HEK293 (cell line): ENCODE measurements around the gene CALHM2.

Source experiments
- CTCF ChIA-PET: fragments of 350-600 bp; formaldehyde crosslinking; extraction: SDS; loops from one replicate; lab custom pipeline; 2021; ENCODE audit warnings: antibody characterized with exemption; lab: Yijun Ruan, JAX
- POLR2A ChIA-PET: fragments of 300-600 bp; formaldehyde crosslinking; extraction: SDS; loops from one replicate; lab custom pipeline; 2020; ENCODE audit warnings: antibody characterized with exemption, inconsistent platforms; lab: Yijun Ruan, JAX
- H3K27ac ChIP-seq: fragments of 200-500 bp; sonication (Bioruptor generic); 2 replicates; pipeline ENCODE4 v1.5.1; 2014; ENCODE audit warnings: low read depth, low read length, control low read depth, inconsistent platforms; ENCODE audit errors: extremely low read depth
- H3K36me3 ChIP-seq, 2 experiments: fragments of 200-500 bp in 1 of 2; sonication (Bioruptor generic) in 1 of 2; 1 replicate in 1 of 2; 2 replicates in 1 of 2; pipeline ENCODE4 v1.5.1; 2014 to 2017; ENCODE audit warnings: inconsistent platforms in 2 of 2, low read length in 2 of 2; ENCODE audit not compliant: control insufficient read depth in 2 of 2, insufficient read depth in 1 of 2
- H3K4me1 ChIP-seq: fragments of 200-500 bp; sonication (Bioruptor generic); 2 replicates; pipeline ENCODE4 v1.5.1; 2014; ENCODE audit warnings: mild to moderate bottlenecking, low read length, inconsistent platforms; ENCODE audit not compliant: control insufficient read depth, insufficient read depth
- H3K4me3 ChIP-seq: 2 replicates; pipeline ENCODE4 v1.5.1; 2011; ENCODE audit warnings: low read depth, mild to moderate bottlenecking, control low read depth, low read length, moderate library complexity
- H3K9me3 ChIP-seq: fragments of 200-500 bp; sonication (Bioruptor generic); 2 replicates; pipeline ENCODE4 v1.5.1; 2014; ENCODE audit warnings: low read depth, low read length, inconsistent platforms; ENCODE audit not compliant: control insufficient read depth, insufficient read depth
- GLI4 ChIP-seq: fragments of 450-650 bp; formaldehyde crosslinking; IDR thresholded peaks from 2 replicates; pipeline ENCODE4 v1.5.1; 2016; ENCODE audit warnings: missing biosample characterization, missing genetic modification characterization
- IKZF3 ChIP-seq: fragments of 450-650 bp; IDR thresholded peaks from 2 replicates; pipeline ENCODE4 v1.5.0; 2018; ENCODE audit warnings: missing biosample characterization, mild to moderate bottlenecking, missing genetic modification characterization, moderate library complexity
- KLF10 ChIP-seq: fragments of 450-650 bp; IDR thresholded peaks from 2 replicates; pipeline ENCODE4 v1.5.1; 2018; ENCODE audit warnings: missing biosample characterization, mild to moderate bottlenecking, missing genetic modification characterization
- KLF7 ChIP-seq: fragments of 450-650 bp; formaldehyde crosslinking; IDR thresholded peaks from 2 replicates; pipeline ENCODE4 v1.5.1; 2016; ENCODE audit warnings: missing biosample characterization, missing genetic modification characterization, borderline replicate concordance
- MZF1 ChIP-seq: fragments of 450-650 bp; formaldehyde crosslinking; IDR thresholded peaks from 2 replicates; pipeline ENCODE4 v1.5.1; 2017; ENCODE audit warnings: missing biosample characterization, missing genetic modification characterization, borderline replicate concordance
- OSR2 ChIP-seq: fragments of 450-650 bp; formaldehyde crosslinking; IDR thresholded peaks from 2 replicates; pipeline ENCODE4 v1.5.1; 2016; ENCODE audit warnings: missing biosample characterization, missing genetic modification characterization
- WT1 ChIP-seq: fragments of 450-650 bp; formaldehyde crosslinking; IDR thresholded peaks from 2 replicates; pipeline ENCODE4 v1.5.1; 2016; ENCODE audit warnings: missing biosample characterization, missing genetic modification characterization
- ZBTB1 ChIP-seq: fragments of 450-650 bp; formaldehyde crosslinking; IDR thresholded peaks from 2 replicates; pipeline ENCODE4 v1.5.1; 2016; ENCODE audit warnings: missing biosample characterization, missing genetic modification characterization
- ZBTB17 ChIP-seq: fragments of 450-650 bp; formaldehyde crosslinking; IDR thresholded peaks from 2 replicates; pipeline ENCODE4 v1.5.1; 2016; ENCODE audit warnings: missing biosample characterization, missing genetic modification characterization
- ZFP3 ChIP-seq: fragments of 450-650 bp; formaldehyde crosslinking; IDR thresholded peaks from 2 replicates; pipeline ENCODE4 v1.5.1; 2016; ENCODE audit warnings: low read depth, missing biosample characterization, missing genetic modification characterization
- ZNF133 ChIP-seq: fragments of 450-650 bp; formaldehyde crosslinking; IDR thresholded peaks from 2 replicates; pipeline ENCODE4 v1.5.1; 2016; ENCODE audit warnings: missing biosample characterization, missing genetic modification characterization
- ZNF140 ChIP-seq: fragments of 450-650 bp; formaldehyde crosslinking; IDR thresholded peaks from 2 replicates; pipeline ENCODE4 v1.5.1; 2016; ENCODE audit warnings: missing biosample characterization, missing genetic modification characterization
- ZNF146 ChIP-seq: fragments of 450-650 bp; formaldehyde crosslinking; IDR thresholded peaks from 2 replicates; pipeline ENCODE4 v1.5.1; 2016; ENCODE audit warnings: missing biosample characterization, missing genetic modification characterization
- ZNF169 ChIP-seq: fragments of 450-650 bp; formaldehyde crosslinking; IDR thresholded peaks from 2 replicates; pipeline ENCODE4 v1.5.1; 2016; ENCODE audit warnings: missing biosample characterization, missing genetic modification characterization
- ZNF23 ChIP-seq: fragments of 450-650 bp; formaldehyde crosslinking; IDR thresholded peaks from 2 replicates; pipeline ENCODE4 v1.5.1; 2016; ENCODE audit warnings: missing biosample characterization, missing genetic modification characterization, borderline replicate concordance
- ZNF335 ChIP-seq: fragments of 450-650 bp; formaldehyde crosslinking; conservative IDR thresholded peaks from 2 replicates; pipeline ENCODE4 v1.5.1; 2016; ENCODE audit warnings: missing biosample characterization, missing genetic modification characterization
- ZNF354C ChIP-seq: fragments of 450-650 bp; formaldehyde crosslinking; IDR thresholded peaks from 2 replicates; pipeline ENCODE4 v1.5.1; 2016; ENCODE audit warnings: missing biosample characterization, missing genetic modification characterization, low read depth, borderline replicate concordance
- ZNF398 ChIP-seq: fragments of 450-650 bp; formaldehyde crosslinking; IDR thresholded peaks from 2 replicates; pipeline ENCODE4 v1.5.1; 2017; ENCODE audit warnings: missing biosample characterization, missing genetic modification characterization
- ZNF510 ChIP-seq: fragments of 450-650 bp; formaldehyde crosslinking; IDR thresholded peaks from 2 replicates; pipeline ENCODE4 v1.5.1; 2018; ENCODE audit warnings: mild to moderate bottlenecking, missing genetic modification characterization, missing biosample characterization; ENCODE audit not compliant: insufficient replicate concordance
- ZNF514 ChIP-seq: fragments of 450-650 bp; formaldehyde crosslinking; IDR thresholded peaks from 2 replicates; pipeline ENCODE4 v1.5.1; 2016; ENCODE audit warnings: missing biosample characterization, missing genetic modification characterization
- ZNF560 ChIP-seq: fragments of 450-650 bp; formaldehyde crosslinking; IDR thresholded peaks from 2 replicates; pipeline ENCODE4 v1.5.1; 2017; ENCODE audit warnings: missing biosample characterization, missing genetic modification characterization, borderline replicate concordance
- ZNF561 ChIP-seq: fragments of 450-650 bp; IDR thresholded peaks from 2 replicates; pipeline ENCODE4 v1.5.1; 2018; ENCODE audit warnings: missing biosample characterization, missing genetic modification characterization, borderline replicate concordance
- ZNF704 ChIP-seq: fragments of 450-650 bp; formaldehyde crosslinking; IDR thresholded peaks from 2 replicates; pipeline ENCODE4 v1.5.1; 2016; ENCODE audit warnings: missing biosample characterization, missing genetic modification characterization
- ZNF707 ChIP-seq: fragments of 450-650 bp; formaldehyde crosslinking; IDR thresholded peaks from 2 replicates; pipeline ENCODE4 v1.5.1; 2016; ENCODE audit warnings: missing biosample characterization, missing genetic modification characterization
- ZNF777 ChIP-seq: fragments of 450-650 bp; formaldehyde crosslinking; IDR thresholded peaks from 2 replicates; pipeline ENCODE4 v1.5.1; 2017; ENCODE audit warnings: missing biosample characterization, missing genetic modification characterization, borderline replicate concordance
- TF ChIP-seq, protein P1 (sequence below): fragments of 450-650 bp; formaldehyde crosslinking; conservative IDR thresholded peaks from 2 replicates; pipeline ENCODE4 v1.5.1; 2016; ENCODE audit warnings: low read depth, missing biosample characterization, missing genetic modification characterization
- TF ChIP-seq, protein P2 (sequence below): fragments of 450-650 bp; formaldehyde crosslinking; IDR thresholded peaks from 2 replicates; pipeline ENCODE4 v1.5.1; 2016; ENCODE audit warnings: missing biosample characterization, missing genetic modification characterization
- TF ChIP-seq, protein P3 (sequence below): fragments of 450-650 bp; formaldehyde crosslinking; IDR thresholded peaks from 2 replicates; pipeline ENCODE4 v1.5.1; 2017; ENCODE audit warnings: missing biosample characterization, missing genetic modification characterization

CALHM2 gene

DNA sequence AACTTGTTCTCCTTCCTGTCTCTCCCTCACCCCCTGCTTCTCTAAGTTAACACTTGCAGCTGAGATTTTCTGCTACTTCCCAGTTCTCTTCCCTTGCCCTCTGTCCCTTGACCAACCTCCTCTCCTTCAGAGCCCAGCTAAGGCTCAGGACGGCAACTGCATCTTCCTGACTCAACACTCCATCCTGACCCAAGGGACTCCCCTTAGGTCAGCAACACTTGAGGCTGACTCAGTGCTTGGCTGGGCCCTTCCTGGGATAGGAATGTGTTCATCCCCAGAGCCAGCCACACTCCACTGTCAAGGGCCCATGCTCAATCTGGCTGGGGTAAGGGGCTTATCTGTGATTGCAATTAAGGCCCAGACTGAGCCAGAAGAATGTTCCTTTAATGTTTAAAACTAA lies 3.4 kb downstream of the CALHM2 start:
- Histone ChIP-seq H3K9me3 (no peaks in the 10 kb centered on the region), H3K4me1 (peaks cover 9% of the 10 kb centered on the region), H3K27ac (no peak overlapping the region), H3K4me3 (no peak overlapping the region), H3K36me3 (peaks cover 9 to 64% of the 10 kb centered on the region in 2 experiments; a peak in 2 of 3 replicates)
- TF ChIP-seq ZNF133 (tag by site-specific recombination) (no peak), ZNF560 (tag by site-specific recombination) (no peak), ZNF561 (no peak), ZBTB1 (tag by site-specific recombination) (no peak), GLI4 (tag by site-specific recombination) (no peak), WT1 (tag by site-specific recombination) (no peak), ZNF169 (no peak), KLF10 (tag by site-specific recombination) (no peak), ZNF23 (tag by site-specific recombination) (no peak), ZNF335 (tag by site-specific recombination) (no peak), OSR2 (tag by site-specific recombination) (no peak), ZFP3 (tag by site-specific recombination) (no peak), ZNF140 (tag by site-specific recombination) (no peak), ZNF354C (no peak)
- TF ChIP-seq, protein P1, sequence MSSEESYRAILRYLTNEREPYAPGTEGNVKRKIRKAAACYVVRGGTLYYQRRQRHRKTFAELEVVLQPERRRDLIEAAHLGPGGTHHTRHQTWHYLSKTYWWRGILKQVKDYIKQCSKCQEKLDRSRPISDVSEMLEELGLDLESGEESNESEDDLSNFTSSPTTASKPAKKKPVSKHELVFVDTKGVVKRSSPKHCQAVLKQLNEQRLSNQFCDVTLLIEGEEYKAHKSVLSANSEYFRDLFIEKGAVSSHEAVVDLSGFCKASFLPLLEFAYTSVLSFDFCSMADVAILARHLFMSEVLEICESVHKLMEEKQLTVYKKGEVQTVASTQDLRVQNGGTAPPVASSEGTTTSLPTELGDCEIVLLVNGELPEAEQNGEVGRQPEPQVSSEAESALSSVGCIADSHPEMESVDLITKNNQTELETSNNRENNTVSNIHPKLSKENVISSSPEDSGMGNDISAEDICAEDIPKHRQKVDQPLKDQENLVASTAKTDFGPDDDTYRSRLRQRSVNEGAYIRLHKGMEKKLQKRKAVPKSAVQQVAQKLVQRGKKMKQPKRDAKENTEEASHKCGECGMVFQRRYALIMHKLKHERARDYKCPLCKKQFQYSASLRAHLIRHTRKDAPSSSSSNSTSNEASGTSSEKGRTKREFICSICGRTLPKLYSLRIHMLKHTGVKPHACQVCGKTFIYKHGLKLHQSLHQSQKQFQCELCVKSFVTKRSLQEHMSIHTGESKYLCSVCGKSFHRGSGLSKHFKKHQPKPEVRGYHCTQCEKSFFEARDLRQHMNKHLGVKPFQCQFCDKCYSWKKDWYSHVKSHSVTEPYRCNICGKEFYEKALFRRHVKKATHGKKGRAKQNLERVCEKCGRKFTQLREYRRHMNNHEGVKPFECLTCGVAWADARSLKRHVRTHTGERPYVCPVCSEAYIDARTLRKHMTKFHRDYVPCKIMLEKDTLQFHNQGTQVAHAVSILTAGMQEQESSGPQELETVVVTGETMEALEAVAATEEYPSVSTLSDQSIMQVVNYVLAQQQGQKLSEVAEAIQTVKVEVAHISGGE (tag by site-specific recombination): no peak
- CTCF ChIA-PET: interaction anchor here (0.6 to 1.1 kb wide), 3 partner anchors 10 to 144 kb away, joined by 3 to 4 read pairs (median 3); partner anchors contain the start of gene CALHM1
- POLR2A ChIA-PET: no interaction called here

- Histone ChIP-seq H3K4me3 (no peak overlapping the region), H3K36me3 (peaks cover 9 to 80% of the 10 kb centered on the region in 2 experiments; a peak in 2 of 3 replicates), H3K9me3 (no peaks in the 10 kb centered on the region), H3K27ac (no peak overlapping the region), H3K4me1 (peaks cover 5% of the 10 kb centered on the region; the same call in 1 of the 2 replicates)
- POLR2A ChIA-PET: no interaction called here
- CTCF ChIA-PET: interaction anchor here (0.6 kb wide), 1 partner anchor 82 kb away, joined by 3 read pairs; no protein-coding TSS in a partner anchor
- TF ChIP-seq ZNF146 (tag by site-specific recombination) (no peak), ZNF707 (no peak), KLF7 (tag by site-specific recombination) (no peak), ZNF514 (no peak), ZNF777 (tag by site-specific recombination) (no peak), IKZF3 (tag by site-specific recombination) (no peak), ZNF704 (tag by site-specific recombination) (no peak), MZF1 (tag by site-specific recombination) (no peak), ZBTB17 (tag by site-specific recombination) (no peak), ZNF398 (no peak), GLI4 (tag by site-specific recombination) (no peak), ZNF510 (tag by site-specific recombination) (no peak)
- TF ChIP-seq, protein P2, sequence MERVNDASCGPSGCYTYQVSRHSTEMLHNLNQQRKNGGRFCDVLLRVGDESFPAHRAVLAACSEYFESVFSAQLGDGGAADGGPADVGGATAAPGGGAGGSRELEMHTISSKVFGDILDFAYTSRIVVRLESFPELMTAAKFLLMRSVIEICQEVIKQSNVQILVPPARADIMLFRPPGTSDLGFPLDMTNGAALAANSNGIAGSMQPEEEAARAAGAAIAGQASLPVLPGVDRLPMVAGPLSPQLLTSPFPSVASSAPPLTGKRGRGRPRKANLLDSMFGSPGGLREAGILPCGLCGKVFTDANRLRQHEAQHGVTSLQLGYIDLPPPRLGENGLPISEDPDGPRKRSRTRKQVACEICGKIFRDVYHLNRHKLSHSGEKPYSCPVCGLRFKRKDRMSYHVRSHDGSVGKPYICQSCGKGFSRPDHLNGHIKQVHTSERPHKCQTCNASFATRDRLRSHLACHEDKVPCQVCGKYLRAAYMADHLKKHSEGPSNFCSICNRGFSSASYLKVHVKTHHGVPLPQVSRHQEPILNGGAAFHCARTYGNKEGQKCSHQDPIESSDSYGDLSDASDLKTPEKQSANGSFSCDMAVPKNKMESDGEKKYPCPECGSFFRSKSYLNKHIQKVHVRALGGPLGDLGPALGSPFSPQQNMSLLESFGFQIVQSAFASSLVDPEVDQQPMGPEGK (tag by site-specific recombination): no peak
- TF ChIP-seq, protein P3, sequence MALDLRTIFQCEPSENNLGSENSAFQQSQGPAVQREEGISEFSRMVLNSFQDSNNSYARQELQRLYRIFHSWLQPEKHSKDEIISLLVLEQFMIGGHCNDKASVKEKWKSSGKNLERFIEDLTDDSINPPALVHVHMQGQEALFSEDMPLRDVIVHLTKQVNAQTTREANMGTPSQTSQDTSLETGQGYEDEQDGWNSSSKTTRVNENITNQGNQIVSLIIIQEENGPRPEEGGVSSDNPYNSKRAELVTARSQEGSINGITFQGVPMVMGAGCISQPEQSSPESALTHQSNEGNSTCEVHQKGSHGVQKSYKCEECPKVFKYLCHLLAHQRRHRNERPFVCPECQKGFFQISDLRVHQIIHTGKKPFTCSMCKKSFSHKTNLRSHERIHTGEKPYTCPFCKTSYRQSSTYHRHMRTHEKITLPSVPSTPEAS: no peak
Measured at GRCh38 chr10:103447187-103447586, 5.0 kb downstream of the CALHM2 start.
